ENCODE results near the gene CDH23.

DNA sequence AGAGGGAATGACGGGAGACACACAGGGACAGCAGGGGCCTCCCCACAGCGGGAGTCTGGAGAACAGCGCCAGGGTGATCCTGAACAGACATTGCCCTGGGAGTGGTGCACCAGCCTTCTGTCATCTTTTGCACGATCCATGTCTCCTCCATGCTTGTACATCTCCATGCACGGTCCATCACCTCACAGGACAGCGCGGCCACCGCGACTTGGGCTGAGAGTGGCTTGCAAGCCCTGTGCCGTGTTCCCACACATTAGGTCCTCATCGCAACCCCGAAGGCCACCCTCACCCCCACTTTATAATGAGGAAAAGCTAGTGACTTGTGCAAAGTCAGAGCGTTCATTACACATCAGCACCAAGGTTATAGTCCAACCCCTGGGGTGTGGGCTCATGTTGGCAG is 64.7 kb downstream of the CDH23 start:
- TF ChIP-seq, protein P1, sequence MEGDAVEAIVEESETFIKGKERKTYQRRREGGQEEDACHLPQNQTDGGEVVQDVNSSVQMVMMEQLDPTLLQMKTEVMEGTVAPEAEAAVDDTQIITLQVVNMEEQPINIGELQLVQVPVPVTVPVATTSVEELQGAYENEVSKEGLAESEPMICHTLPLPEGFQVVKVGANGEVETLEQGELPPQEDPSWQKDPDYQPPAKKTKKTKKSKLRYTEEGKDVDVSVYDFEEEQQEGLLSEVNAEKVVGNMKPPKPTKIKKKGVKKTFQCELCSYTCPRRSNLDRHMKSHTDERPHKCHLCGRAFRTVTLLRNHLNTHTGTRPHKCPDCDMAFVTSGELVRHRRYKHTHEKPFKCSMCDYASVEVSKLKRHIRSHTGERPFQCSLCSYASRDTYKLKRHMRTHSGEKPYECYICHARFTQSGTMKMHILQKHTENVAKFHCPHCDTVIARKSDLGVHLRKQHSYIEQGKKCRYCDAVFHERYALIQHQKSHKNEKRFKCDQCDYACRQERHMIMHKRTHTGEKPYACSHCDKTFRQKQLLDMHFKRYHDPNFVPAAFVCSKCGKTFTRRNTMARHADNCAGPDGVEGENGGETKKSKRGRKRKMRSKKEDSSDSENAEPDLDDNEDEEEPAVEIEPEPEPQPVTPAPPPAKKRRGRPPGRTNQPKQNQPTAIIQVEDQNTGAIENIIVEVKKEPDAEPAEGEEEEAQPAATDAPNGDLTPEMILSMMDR (IDR thresholded peaks at IDR 0.05), result no peak
- TF ChIP-seq POLR2A (IDR thresholded peaks at IDR 0.05) (no peak), POLR2AphosphoS5 (IDR thresholded peaks at IDR 0.05) (no peak), EP300 (IDR thresholded peaks at IDR 0.05) (no peak)

Data from suprapubic skin (tissue), 4 donors.